HepG2 (cell line): ENCODE results near the gene BAZ1A. TPM values are rescaled to one million over a fixed set of nuclear protein-coding genes. Genes with fewer than 3 reads are reported as not detected.

ENCODE experiments used
- ATAC-seq: fragments of 200-7000 bp; cut with Tn5 transposase; 3 replicates; pipeline ENCODE4 v1.9.1; 2020; ENCODE audit warnings: mild to moderate bottlenecking, moderate library complexity
- Bru-seq: library from RNA; stranded (reverse); fragments of 400-500 nt; gene quantifications from one replicate; lab custom pipeline; 2021; lab: Mats Ljungman, UMichigan
- BruChase-seq, 2 experiments: library from RNA; stranded (reverse); fragments of 400-500 nt; gene quantifications; one replicate each; lab custom pipeline; 2021; lab: Mats Ljungman, UMichigan
- BruUV-seq: library from RNA; stranded (reverse); fragments of 400-500 nt; replicated peaks from 2 replicates; lab custom pipeline; 2021; lab: Mats Ljungman, UMichigan
- CTCF ChIA-PET: fragments of 300-600 bp; formaldehyde crosslinking; extraction: SDS; loops from one replicate; lab custom pipeline; 2021; ENCODE audit warnings: low total read pairs, inconsistent platforms, low intra/inter-chr PET ratio; lab: Yijun Ruan, JAX
- POLR2A ChIA-PET: fragments of 350-600 bp; sonication (Branson Sonifier 250); formaldehyde crosslinking; loops from one replicate; lab custom pipeline; 2020; ENCODE audit warnings: antibody characterized with exemption, inconsistent platforms; lab: Yijun Ruan, JAX
- DNase-seq: peaks from one replicate; pipeline ENCODE4 v3.0.0-alpha.2; 2015; ENCODE audit warnings: low spot score
- FAIRE-seq: peaks from 3 replicates; lab custom pipeline; 2011; peaks lifted over from hg19 to GRCh38; lab: Jason Lieb, UNC
- H2AFZ ChIP-seq: one replicate; pipeline ENCODE4 v1.6.1; 2011; ENCODE audit warnings: low read length, inconsistent platforms
- H3K27ac ChIP-seq: fragments of 300-600 bp; 3 replicates; pipeline ENCODE4 v1.8.0; 2011; ENCODE audit warnings: mixed run types, mild to moderate bottlenecking, mixed read lengths, low read length, inconsistent platforms; ENCODE audit not compliant: insufficient read depth; ENCODE audit errors: extremely low read length
- H3K27me3 ChIP-seq, 2 experiments: fragments of 200-600 bp in 1 of 2; 2 replicates in 1 of 2; 3 replicates in 1 of 2; pipeline versions ENCODE4 v1.6.0 to v1.8.0; 2011; ENCODE audit warnings: low read length in 2 of 2, mild to moderate bottlenecking in 2 of 2, moderate library complexity in 2 of 2, inconsistent platforms in 1 of 2; ENCODE audit not compliant: insufficient read depth in 2 of 2, control insufficient read depth in 1 of 2
- H3K36me3 ChIP-seq, 2 experiments: fragments of 200-600 bp in 1 of 2; replicated peaks in 1 of 2; 2 replicates in 1 of 2; 3 replicates in 1 of 2; pipeline versions ENCODE4 v1.5.1 to v1.8.0; 2011; ENCODE audit warnings: low read length in 2 of 2, inconsistent platforms in 1 of 2; ENCODE audit not compliant: insufficient read depth in 2 of 2, control insufficient read depth in 1 of 2
- H3K4me1 ChIP-seq: 2 replicates; pipeline ENCODE4 v1.5.1; 2012; ENCODE audit warnings: low read length, inconsistent platforms; ENCODE audit not compliant: insufficient read depth
- H3K4me2 ChIP-seq: 2 replicates; pipeline ENCODE4 v1.6.0; 2011; ENCODE audit warnings: low read depth, low read length, inconsistent platforms
- H3K4me3 ChIP-seq, 3 experiments: fragments of 200-600 bp in 1 of 3; sonication (generic), shearing (Covaris generic) in 1 of 3; replicated peaks in 1 of 3; 2 replicates each; pipeline ENCODE4 v1.5.1; 2011 to 2016; ENCODE audit warnings: low read length in 3 of 3, inconsistent platforms in 2 of 3, low read depth in 2 of 3, mild to moderate bottlenecking in 2 of 3, control low read depth in 1 of 3, mixed read lengths in 1 of 3; ENCODE audit not compliant: insufficient read depth in 1 of 3
- H3K79me2 ChIP-seq: one replicate; pipeline ENCODE4 v1.6.1; 2011; ENCODE audit warnings: low read length, inconsistent platforms; ENCODE audit not compliant: insufficient read depth
- H3K9ac ChIP-seq: 2 replicates; pipeline ENCODE4 v1.6.0; 2011; ENCODE audit warnings: mild to moderate bottlenecking, low read depth, low read length, inconsistent platforms; ENCODE audit not compliant: insufficient read depth
- H3K9me3 ChIP-seq: 2 replicates; pipeline ENCODE4 v1.5.1; 2012; ENCODE audit warnings: mild to moderate bottlenecking, low read length
- H4K20me1 ChIP-seq: 2 replicates; pipeline ENCODE4 v1.6.0; 2011; ENCODE audit warnings: inconsistent platforms, mild to moderate bottlenecking, low read length, moderate library complexity; ENCODE audit not compliant: insufficient read depth
- ATF3 ChIP-seq: sonication (generic); formaldehyde crosslinking; IDR thresholded peaks from 2 replicates; pipeline ENCODE4 v1.4.0; 2020; ENCODE audit warnings: missing genetic modification reagents
- DNMT3B ChIP-seq: conservative IDR thresholded peaks from 2 replicates; pipeline ENCODE4 v1.6.1; 2016; ENCODE audit warnings: missing biosample characterization, control low read depth
- FOXM1 ChIP-seq: sonication (generic); formaldehyde crosslinking; IDR thresholded peaks from 2 replicates; pipeline ENCODE4 v1.5.0; 2020; ENCODE audit warnings: missing genetic modification reagents
- HMGXB4 ChIP-seq, 2 experiments: sonication (generic) in 1 of 2; formaldehyde crosslinking in 1 of 2; IDR thresholded peaks; 2 replicates each; pipeline versions ENCODE4 v1.4.0 to v1.6.1; 2018 to 2020; ENCODE audit warnings: missing genetic modification reagents in 2 of 2, borderline replicate concordance in 1 of 2, low read depth in 1 of 2, mild to moderate bottlenecking in 1 of 2, missing biosample characterization in 1 of 2
- KDM4B ChIP-seq: sonication (generic); formaldehyde crosslinking; IDR thresholded peaks from 2 replicates; pipeline ENCODE4 v1.4.0; 2020; ENCODE audit warnings: missing genetic modification reagents
- NFYC ChIP-seq: IDR thresholded peaks from 2 replicates; pipeline ENCODE4 v1.6.1; 2016; ENCODE audit warnings: missing genetic modification reagents, missing compliant biosample characterization
- PAWR ChIP-seq: sonication (generic); formaldehyde crosslinking; IDR thresholded peaks from 2 replicates; pipeline ENCODE4 v1.4.0; 2020; ENCODE audit warnings: missing genetic modification reagents, mild to moderate bottlenecking, borderline replicate concordance
- RFXANK ChIP-seq: IDR thresholded peaks from 2 replicates; pipeline ENCODE4 v1.6.1; 2016
- TFAP4 ChIP-seq: sonication (generic); IDR thresholded peaks from 2 replicates; pipeline ENCODE4 v1.6.1; 2016; ENCODE audit warnings: low read depth, borderline replicate concordance
- ZNF12 ChIP-seq: sonication (generic); formaldehyde crosslinking; IDR thresholded peaks from 2 replicates; pipeline ENCODE4 v1.5.0; 2020; ENCODE audit warnings: missing genetic modification reagents
- ZNF230 ChIP-seq: sonication (generic); formaldehyde crosslinking; IDR thresholded peaks from 2 replicates; pipeline ENCODE4 v1.4.0; 2020; ENCODE audit warnings: mild to moderate bottlenecking, missing genetic modification reagents
- ZNF639 ChIP-seq: conservative IDR thresholded peaks from 2 replicates; pipeline ENCODE4 v1.6.1; 2018; ENCODE audit warnings: missing genetic modification reagents
- WGBS: methylation state at CpG from one replicate; pipeline ENCODE4 v1.1.6; 2017; ENCODE audit warnings: low lambda C conversion rate; 5-methylcytosine and 5-hydroxymethylcytosine counted together
- in situ Hi-C: cut with HindIII; loops from 2 replicates; pipeline ENCODE4 v1.10.0; 2017; ENCODE audit warnings: low pct_unique_long_range_greater_than_20kb; ENCODE audit not compliant: extremely low pct_ligation_motif_present
- intact Hi-C: fragments of 100-400 bp; cut with micrococcal nuclease; formaldehyde crosslinking; loops from one replicate; pipeline ENCODE4 v1.10.0; 2022; ENCODE audit not compliant: unreplicated experiment
- long read RNA-seq, 2 experiments: library from RNA in 1 of 2; library from polyadenylated mRNA in 1 of 2; stranded (forward) in 1 of 2; unstranded in 1 of 2; transcript quantifications; one replicate each; pipeline ENCODE4 v2.0.0, GENCODE V29; 2019 to 2022
- polyA minus RNA-seq, 3 experiments: library from RNA; depleted of rRNA, polyadenylated mRNA; stranded (reverse); fragments of >200 nt; gene quantifications; 2 replicates each; pipeline ENCODE4 v1.2.3, GENCODE V29; 2011; ENCODE audit warnings: low replicate concordance in 1 of 3
- polyA plus RNA-seq, 8 experiments: library from polyadenylated mRNA; depleted of rRNA in 3 of 8; stranded (reverse) in 7 of 8; unstranded in 1 of 8; fragments of >200 nt; fragmentation: Illumina TruSeq in 4 of 8; extraction: Trizol in 4 of 8; gene quantifications; 2 replicates each; pipeline versions ENCODE4 v1.2.1 to v1.2.3, GENCODE V29; 2011 to 2016; ENCODE audit warnings: low read depth in 4 of 8, missing spikeins in 1 of 8, mixed read lengths in 1 of 8; ENCODE audit not compliant: insufficient read depth in 1 of 8
- total RNA-seq, 5 experiments: library from RNA; depleted of rRNA; stranded (reverse); fragments of >200 nt; fragmentation: Illumina TruSeq; extraction: Trizol; gene quantifications; 2 replicates each; pipeline ENCODE4 v1.2.3, GENCODE V29; 2016; ENCODE audit warnings: low read depth in 1 of 5

BAZ1A gene
- total RNA-seq (2016; rRNA removed; fragmentation: Illumina TruSeq; extraction: Trizol) (56.8 and 68.3 TPM in 2 replicates), polyA plus RNA-seq (2011; rRNA removed) (19.6 and 20.9 TPM in 2 replicates), polyA minus RNA-seq (2011; rRNA and poly(A)+ RNA removed; ENCODE audit: low replicate concordance) (6.4 and 17.7 TPM in 2 replicates), Bru-seq, nascent RNA (percentile 86 among the genes with signal in this experiment), BruChase-seq, experiment 1, labeled RNA remaining after a 6-hour chase (percentile 88 among the genes with signal in this experiment), BruChase-seq, experiment 2, labeled RNA remaining after a 2-hour chase (percentile 86 among the genes with signal in this experiment)
- total RNA-seq (2016; cell fraction: cytosol; rRNA removed; fragmentation: Illumina TruSeq; extraction: Trizol; ENCODE audit: low read depth) = 28.7 and 35.3 TPM in 2 replicates
- total RNA-seq (2016; cell fraction: insoluble cytoplasmic fraction; rRNA removed; fragmentation: Illumina TruSeq; extraction: Trizol) = 58.9 and 61.9 TPM in 2 replicates
- total RNA-seq (2016; cell fraction: membrane; rRNA removed; fragmentation: Illumina TruSeq; extraction: Trizol) = 19.4 and 21.0 TPM in 2 replicates
- total RNA-seq (2016; cell fraction: nucleus; rRNA removed; fragmentation: Illumina TruSeq; extraction: Trizol) = 73.3 and 78.4 TPM in 2 replicates
- polyA plus RNA-seq (2011; cell fraction: cytosol; rRNA removed) = 7.8 and 10.8 TPM in 2 replicates
- polyA plus RNA-seq (2011; cell fraction: nucleus; rRNA removed) = 12.0 and 19.4 TPM in 2 replicates
- 22.8 and 23.5 TPM in 2 replicates for polyA plus RNA-seq (2012)
- 2.0 and 3.4 TPM in 2 replicates for polyA plus RNA-seq (2016; cell fraction: cytosol; fragmentation: Illumina TruSeq; extraction: Trizol; ENCODE audit: low read depth)
- polyA plus RNA-seq (2016; cell fraction: insoluble cytoplasmic fraction; fragmentation: Illumina TruSeq; extraction: Trizol; ENCODE audit: low read depth) = 65.0 and 66.5 TPM in 2 replicates
- 7.0 and 8.4 TPM in 2 replicates for polyA plus RNA-seq (2016; cell fraction: membrane; fragmentation: Illumina TruSeq; extraction: Trizol; ENCODE audit: low read depth)
- 98.4 and 105 TPM in 2 replicates for polyA plus RNA-seq (2016; cell fraction: nucleus; fragmentation: Illumina TruSeq; extraction: Trizol; ENCODE audit: insufficient read depth, low read depth)
- polyA minus RNA-seq (2011; cell fraction: cytosol; rRNA and poly(A)+ RNA removed) = 11.4 and 22.6 TPM in 2 replicates
- 38.0 and 45.3 TPM in 2 replicates for polyA minus RNA-seq (2011; cell fraction: nucleus; rRNA and poly(A)+ RNA removed)
- long read RNA-seq, experiment 1, partial matches to known transcripts = 38 of 42 reads
- long read RNA-seq, experiment 1, other reads (novel, unspliced or antisense) = 4 of 42 reads
- long read RNA-seq, experiment 2, partial matches to known transcripts = 18 of 40 reads
- long read RNA-seq, experiment 2, other reads (novel, unspliced or antisense) = 22 of 40 reads

GRCh38 chr14:34875031-34875922 is at the start of gene BAZ1A:
Gene BAZ1A, minus strand, starts transcription at chr14:34875360. Its CDS starts 756 bp downstream, at chr14:34874604.
- in situ Hi-C loops (no loop called here), intact Hi-C loops (loop anchor here (1.0 to 10.0 kb wide), 2 partner anchors 107 to 540 kb away; partner anchors contain the start of gene SRP54)
- Histone ChIP-seq H3K4me3 (peak within 1 kb of the TSS; percentile 82 to 89 (median 87)), H3K4me2 (peak within 1 kb of the TSS; percentile 88), H3K79me2 (peaks cover 33% of the 10 kb centered on the region), H4K20me1 (no peaks in the 10 kb centered on the region), H3K27me3 (no peaks in the 10 kb centered on the region; a peak in 1 of 5 replicates), H2AFZ (peak within 1 kb of the TSS; percentile 78), H3K9ac (peak within 1 kb of the TSS; percentile 92), H3K27ac (peak within 1 kb of the TSS; percentile 85), H3K4me1 (peaks cover 34% of the 10 kb centered on the region), H3K36me3 (0 out of 5 replicates have a peak, but pooled peaks cover 0 to 1% of the 10 kb centered on the region in 2 experiments), H3K9me3 (no peaks in the 10 kb centered on the region)
- BruUV-seq = TSS peak; percentile 84
- ATAC-seq (peak; percentile 46), DNase-seq (peak; percentile 93), FAIRE-seq (peak; percentile 62)
- WGBS = 1% methylated on average over 31 of the region's 46 CpGs
- CTCF ChIA-PET = no interaction called here
- POLR2A ChIA-PET = interaction anchor here (0.7 to 3.5 kb wide), 17 partner anchors 9 to 529 kb away, joined by 3 to 73 read pairs (median 4); partner anchors contain the start of genes FAM177A1, NFKBIA, PPP2R3C and PSMA6
- 0 out of 2 replicates have a peak, but pooled peaks have one; percentile 17 for TF ChIP-seq PAWR
- peak; percentile 73; the same call in 1 of the 2 replicates for TF ChIP-seq ZNF12 (CRISPR knock-in tag)
- TF ChIP-seq FOXM1 (CRISPR knock-in tag) = 0 out of 2 replicates have a peak, but pooled peaks have one; percentile 13
- TF ChIP-seq TFAP4 = no peak; the same call in 1 of the 2 replicates
- peak; percentile 92 for TF ChIP-seq DNMT3B (CRISPR knock-in tag)
- TF ChIP-seq ATF3 (CRISPR knock-in tag) = peak; percentile 11; the same call in 1 of the 2 replicates
- TF ChIP-seq RFXANK (CRISPR knock-in tag) = peak; percentile 50; the same call in 1 of the 2 replicates
- TF ChIP-seq NFYC = peak; percentile 73
- peak; percentile 28; the same call in 1 of the 2 replicates for TF ChIP-seq ZNF639
- TF ChIP-seq ZNF230 (CRISPR knock-in tag) = 0 out of 2 replicates have a peak, but pooled peaks have one; percentile 27
- TF ChIP-seq KDM4B (CRISPR knock-in tag) = peak; percentile 24; the same call in 1 of the 2 replicates
- TF ChIP-seq HMGXB4 (CRISPR knock-in tag; IDR thresholded peaks at IDR 0.05; ENCODE audit: borderline replicate concordance in 1 of 2, low read depth in 1 of 2) = peak; percentile 60 to 69; a peak in 3 of 4 replicates
